T1000 (cell line): ENCODE measurements around the gene SUV39H2.
"Not testable (repeated sequence)": the region's sequence is repeated elsewhere in the genome, so short reads cannot be mapped to it uniquely, and the experiment has no call there.

Source experiments
- DNase-seq: peaks from one replicate; lab custom pipeline; 2025; ENCODE audit warnings: mixed read lengths; lab: John Stamatoyannopoulos, UW

The SUV39H2 gene

DNA sequence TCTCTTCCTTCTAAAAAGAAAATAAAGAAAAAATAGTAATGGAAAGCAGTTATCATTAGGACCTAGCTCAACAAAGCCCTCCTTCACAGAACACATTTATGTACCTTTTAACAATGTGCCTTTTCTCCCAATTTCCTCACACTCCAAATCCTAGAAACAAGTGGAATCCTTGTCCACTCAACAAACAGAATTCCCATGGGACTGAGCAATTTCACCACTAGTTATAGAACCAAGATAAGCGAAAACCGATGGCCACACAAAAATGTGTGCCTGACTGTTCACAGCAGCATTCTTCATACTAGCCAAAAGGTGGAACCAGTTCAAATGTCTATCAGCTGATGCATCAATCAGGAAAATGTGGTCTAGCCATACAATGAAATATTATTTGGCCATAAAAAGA is 57.9 kb downstream of the SUV39H2 start:
- DNase-seq = no peak

DNA sequence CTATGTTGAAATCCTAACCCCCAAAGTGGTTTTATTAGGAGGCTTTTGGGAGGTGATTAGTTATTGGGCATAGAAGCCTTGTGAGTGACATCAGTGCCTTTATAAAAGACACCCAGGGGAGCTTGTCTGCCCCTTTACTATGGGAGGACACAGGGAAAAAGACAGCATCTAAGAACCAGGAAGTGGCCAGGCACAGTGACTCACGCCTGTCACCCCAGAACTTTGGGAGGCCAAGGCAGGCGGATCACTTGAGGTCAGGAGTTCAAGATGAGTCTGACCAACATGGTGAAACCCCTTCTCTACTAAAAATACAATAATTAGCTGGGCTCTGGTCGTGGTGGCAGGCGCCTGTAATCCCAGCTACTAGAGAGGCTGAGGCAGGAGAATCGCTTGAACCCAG is 60.3 kb downstream of the SUV39H2 start:
- peak; percentile 90 for DNase-seq

- not testable (repeated sequence) for DNase-seq
Observed at GRCh38 chr10:14942147-14942949, 63.7 kb downstream of the SUV39H2 start.

DNA sequence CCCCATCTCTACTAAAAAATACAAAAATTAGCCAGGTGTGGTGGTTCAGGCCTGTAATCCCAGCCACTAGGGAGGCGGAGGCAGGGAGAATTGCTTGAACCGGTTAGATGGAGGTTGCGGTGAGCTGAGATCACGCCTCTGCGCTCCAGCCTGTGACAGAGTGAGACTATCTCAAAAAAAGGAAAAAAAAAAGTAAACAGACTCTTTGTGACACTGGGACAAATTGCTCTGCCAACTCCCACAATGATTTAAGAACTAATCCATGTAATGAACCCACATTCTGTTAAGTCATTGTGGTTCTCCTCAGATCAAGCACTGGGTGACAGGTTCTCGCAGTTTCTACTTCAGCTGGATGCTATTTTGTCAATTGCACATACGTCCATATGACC is 64.3 kb downstream of the SUV39H2 start:
- not testable (repeated sequence) for DNase-seq

DNA sequence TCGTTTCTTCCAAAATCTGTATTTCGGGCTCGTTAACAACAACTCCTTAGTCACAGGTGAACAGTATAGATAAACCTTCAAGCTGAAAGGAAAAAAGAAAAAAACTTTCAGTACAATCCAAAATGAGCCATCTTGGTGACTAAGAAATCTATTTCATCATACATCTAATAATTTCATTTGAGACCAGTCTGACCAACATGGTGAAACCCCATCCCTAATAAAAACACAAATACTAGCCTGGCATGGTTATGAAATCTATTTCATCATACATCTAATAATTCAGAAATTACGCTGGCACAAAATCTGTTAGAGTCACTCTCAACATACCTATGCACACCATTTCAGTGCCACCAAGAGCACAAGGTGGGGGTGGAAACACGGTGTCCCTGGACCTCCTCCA is 66.4 kb downstream of the SUV39H2 start:
- no peak for DNase-seq

DNA sequence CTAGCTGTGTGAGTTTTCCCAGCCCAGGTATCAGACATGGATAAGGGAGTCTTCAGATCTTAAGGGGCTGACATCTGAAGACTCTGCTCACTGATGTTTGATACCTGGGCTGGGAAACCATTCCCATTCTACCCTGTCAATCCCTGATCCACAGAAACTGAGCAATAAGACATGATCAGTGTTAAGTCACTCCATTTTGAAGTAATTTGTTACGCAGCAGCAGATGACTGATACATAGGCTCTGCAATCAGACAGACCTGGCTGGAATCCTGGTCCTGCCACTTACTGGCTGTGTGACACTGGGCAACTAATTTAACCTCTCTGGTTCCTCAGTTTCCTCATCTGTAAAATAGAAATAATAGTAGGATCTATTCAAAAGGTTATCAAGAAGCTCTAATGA is 68.6 kb downstream of the SUV39H2 start:
- no peak for DNase-seq

DNA sequence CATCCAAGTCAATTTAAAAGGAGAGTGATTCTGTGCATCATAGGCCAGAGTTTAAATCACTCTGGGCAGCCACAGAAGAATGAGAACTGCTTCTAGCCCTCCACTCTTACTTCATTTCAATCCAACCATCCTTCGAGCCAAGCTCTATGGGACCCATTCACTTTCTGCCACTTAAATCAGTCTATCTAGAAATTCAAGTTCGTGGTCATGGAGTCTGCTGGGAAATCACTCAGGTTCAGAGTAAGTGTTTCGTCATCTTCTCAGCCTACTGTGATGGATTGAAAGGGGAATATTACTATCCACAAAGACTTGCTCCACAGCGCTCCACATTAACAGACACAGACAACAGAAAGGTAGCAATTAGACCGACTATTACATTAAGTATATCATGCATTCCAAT is 70.6 kb downstream of the SUV39H2 start:
- DNase-seq = no peak

- no peak for DNase-seq
Observed at GRCh38 chr10:14952851-14953423, 74.3 kb downstream of the SUV39H2 start.

DNA sequence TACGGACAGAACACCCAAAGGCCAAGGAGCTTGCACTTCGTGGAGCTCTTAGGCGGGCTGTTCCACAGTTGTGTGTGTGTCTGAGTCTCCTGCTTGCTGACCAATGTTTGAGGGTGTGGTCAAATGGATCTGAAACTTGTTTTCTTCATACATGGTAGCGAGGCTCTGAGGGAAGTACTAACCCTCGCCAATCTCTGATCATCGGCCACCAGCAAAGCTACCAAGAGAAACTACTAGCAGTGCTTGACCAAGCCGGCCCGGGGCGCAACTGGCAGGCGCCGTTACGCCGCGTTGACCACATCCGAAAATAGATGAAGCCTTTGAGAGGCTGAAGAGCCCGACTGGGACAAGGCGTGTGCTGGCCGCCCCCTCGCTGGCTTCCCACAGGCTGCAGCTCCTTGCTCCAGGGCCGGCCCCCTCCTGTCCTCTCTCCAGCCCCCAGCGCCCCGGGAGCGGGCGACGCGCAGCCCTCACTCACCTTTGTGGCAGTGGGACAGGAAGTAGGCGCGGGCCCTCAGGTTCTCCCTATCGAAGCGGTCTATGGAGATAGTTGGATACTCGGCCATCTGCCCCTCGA is 74.8 kb downstream of the SUV39H2 start:
- DNase-seq = no peak
